Sigmoid colon (tissue), 4 donors: ENCODE measurements around the gene CUL4A.

ENCODE experiments used
- CTCF ChIP-seq, 4 experiments: fragments of 450-650 bp in 3 of 4; fragments of 200-600 bp in 1 of 4; IDR thresholded peaks; one replicate each; pipeline ENCODE4 v1.5.1; 2016 to 2019; ENCODE audit warnings: antibody characterized with exemption in 4 of 4, mild to moderate bottlenecking in 3 of 4, moderate library complexity in 2 of 4
- EP300 ChIP-seq, 4 donors: sonication (generic); formaldehyde crosslinking; IDR thresholded peaks; one replicate each; pipeline ENCODE4 v1.6.1; 2017; ENCODE audit warnings: antibody characterized with exemption in 4 of 4
- POLR2A ChIP-seq, 2 donors: fragments of 450-650 bp; IDR thresholded peaks; one replicate each; pipeline ENCODE4 v1.6.1; 2016; ENCODE audit warnings: antibody characterized with exemption in 2 of 2, mild to moderate bottlenecking in 2 of 2, moderate library complexity in 2 of 2
- POLR2AphosphoS5 ChIP-seq, 4 donors: sonication (generic); formaldehyde crosslinking; IDR thresholded peaks; one replicate each; pipeline ENCODE4 v1.6.1; 2017; ENCODE audit warnings: antibody characterized with exemption in 4 of 4

GRCh38 chr13:113223070-113223469, 13.7 kb downstream of the CUL4A start:
- no peak for TF ChIP-seq CTCF (IDR thresholded peaks at IDR 0.05)
- no peak for TF ChIP-seq POLR2A (IDR thresholded peaks at IDR 0.05)
- TF ChIP-seq POLR2AphosphoS5 (IDR thresholded peaks at IDR 0.05): no peak
- no peak for TF ChIP-seq EP300 (IDR thresholded peaks at IDR 0.05)
